Body of pancreas (tissue), 4 donors: Measurements from ENCODE around the gene HELZ.

ENCODE experiments used
- POLR2A ChIP-seq, 3 donors: fragments of 450-650 bp; IDR thresholded peaks; one replicate each; pipeline ENCODE4 v1.6.1; 2016; ENCODE audit warnings: antibody characterized with exemption in 3 of 3, mild to moderate bottlenecking in 2 of 3
- TF ChIP-seq, protein P1 (sequence below), 7 experiments: fragments of 450-650 bp in 4 of 7; fragments of 200-600 bp in 3 of 7; sonication (generic) in 3 of 7; IDR thresholded peaks; one replicate each; pipeline ENCODE4 v1.5.1; 2016 to 2019; ENCODE audit warnings: antibody characterized with exemption in 7 of 7

DNA sequence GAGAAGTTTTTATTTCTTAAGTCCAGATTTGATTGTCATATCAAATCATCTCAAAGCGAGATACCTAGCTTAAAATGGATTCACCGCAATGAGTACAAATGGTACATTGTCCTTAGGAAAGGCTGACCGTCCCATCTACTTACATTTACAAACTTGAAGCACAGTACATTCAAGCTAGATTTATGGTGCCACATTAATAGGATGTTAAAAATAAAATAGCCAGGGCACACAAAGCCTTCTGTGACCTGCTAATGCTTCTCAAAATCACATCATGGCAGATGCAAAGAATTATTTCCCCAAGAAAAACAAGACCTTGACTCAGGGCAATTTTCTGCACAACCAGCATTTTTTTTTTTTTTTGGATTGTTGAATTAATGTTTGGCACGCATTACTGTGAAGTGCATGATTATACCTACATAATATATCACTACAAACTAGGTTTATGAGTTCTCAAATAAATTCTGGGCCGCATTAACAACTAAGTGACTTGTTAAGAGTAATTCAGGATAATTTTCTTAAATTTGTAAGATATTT is 175.3 kb downstream of the HELZ start:
- TF ChIP-seq, protein P1, sequence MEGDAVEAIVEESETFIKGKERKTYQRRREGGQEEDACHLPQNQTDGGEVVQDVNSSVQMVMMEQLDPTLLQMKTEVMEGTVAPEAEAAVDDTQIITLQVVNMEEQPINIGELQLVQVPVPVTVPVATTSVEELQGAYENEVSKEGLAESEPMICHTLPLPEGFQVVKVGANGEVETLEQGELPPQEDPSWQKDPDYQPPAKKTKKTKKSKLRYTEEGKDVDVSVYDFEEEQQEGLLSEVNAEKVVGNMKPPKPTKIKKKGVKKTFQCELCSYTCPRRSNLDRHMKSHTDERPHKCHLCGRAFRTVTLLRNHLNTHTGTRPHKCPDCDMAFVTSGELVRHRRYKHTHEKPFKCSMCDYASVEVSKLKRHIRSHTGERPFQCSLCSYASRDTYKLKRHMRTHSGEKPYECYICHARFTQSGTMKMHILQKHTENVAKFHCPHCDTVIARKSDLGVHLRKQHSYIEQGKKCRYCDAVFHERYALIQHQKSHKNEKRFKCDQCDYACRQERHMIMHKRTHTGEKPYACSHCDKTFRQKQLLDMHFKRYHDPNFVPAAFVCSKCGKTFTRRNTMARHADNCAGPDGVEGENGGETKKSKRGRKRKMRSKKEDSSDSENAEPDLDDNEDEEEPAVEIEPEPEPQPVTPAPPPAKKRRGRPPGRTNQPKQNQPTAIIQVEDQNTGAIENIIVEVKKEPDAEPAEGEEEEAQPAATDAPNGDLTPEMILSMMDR (IDR thresholded peaks at IDR 0.05): no peak
- TF ChIP-seq POLR2A (IDR thresholded peaks at IDR 0.05): no peak
